WTC11 (cell line): ENCODE data around the gene NEDD4L. TPM values are rescaled to one million over a fixed set of nuclear protein-coding genes. Genes with fewer than 3 reads are reported as not detected.
A peak's percentile ranks its signal among the peaks of the same experiment; 100 is the strongest.

Experiments used
- ATAC-seq: fragments of 200-7000 bp; cut with Tn5 transposase; 2 replicates; pipeline ENCODE4 v1.10.0; 2021; ENCODE audit warnings: mild to moderate bottlenecking, moderate library complexity
- CTCF ChIA-PET: fragments of 300-600 bp; sonication (Branson Sonifier 250); formaldehyde crosslinking; loops from one replicate; lab custom pipeline; 2021; ENCODE audit warnings: antibody characterized with exemption; lab: Charles Lee
- POLR2A ChIA-PET: fragments of 350-600 bp; sonication (Branson Sonifier 250); formaldehyde crosslinking; loops from one replicate; lab custom pipeline; 2021; ENCODE audit warnings: antibody characterized with exemption; lab: Charles Lee
- DNase-seq: peaks from one replicate; pipeline ENCODE4 v3.0.0; 2021; ENCODE audit warnings: low spot score
- H3K27ac Mint-ChIP-seq: 2 replicates; pipeline ENCODE4 v1.8.0; 2021; ENCODE audit warnings: mixed read lengths
- H3K27me3 Mint-ChIP-seq: 2 replicates; pipeline ENCODE4 v1.8.0; 2021; ENCODE audit warnings: low read depth, mild to moderate bottlenecking, moderate library complexity, mixed read lengths
- H3K36me3 Mint-ChIP-seq: 2 replicates; pipeline ENCODE4 v1.8.0; 2021; ENCODE audit warnings: mixed read lengths
- H3K4me1 Mint-ChIP-seq: 2 replicates; pipeline ENCODE4 v1.8.0; 2022; ENCODE audit warnings: mixed read lengths
- H3K4me3 Mint-ChIP-seq: 2 replicates; pipeline ENCODE4 v1.8.0; 2021; ENCODE audit warnings: mild to moderate bottlenecking, moderate library complexity, mixed read lengths
- H3K9me3 Mint-ChIP-seq: 2 replicates; pipeline ENCODE4 v1.8.0; 2021; ENCODE audit warnings: mixed read lengths
- CDX4 ChIP-seq: fragments of 250-450 bp; sonication (Bioruptor Pico); IDR thresholded peaks from 2 replicates; pipeline ENCODE4 v1.9.0; 2021; ENCODE audit warnings: moderate library complexity, mild to moderate bottlenecking, inconsistent platforms, borderline replicate concordance
- GABPB1 ChIP-seq: sonication (generic); formaldehyde crosslinking; IDR thresholded peaks from 2 replicates; pipeline ENCODE4 v1.8.1; 2023; ENCODE audit warnings: mild to moderate bottlenecking, missing genetic modification reagents
- GRHL2 ChIP-seq: fragments of 250-450 bp; sonication (Bioruptor Pico); IDR thresholded peaks from 2 replicates; pipeline ENCODE4 v1.8.0; 2022; ENCODE audit warnings: mild to moderate bottlenecking, moderate library complexity; ENCODE audit not compliant: insufficient replicate concordance, severe bottlenecking
- MXD4 ChIP-seq: fragments of 250-450 bp; sonication (Bioruptor Pico); IDR thresholded peaks from 2 replicates; pipeline ENCODE4 v1.8.0; 2021; ENCODE audit warnings: mild to moderate bottlenecking, moderate library complexity, borderline replicate concordance
- NFYB ChIP-seq: sonication (generic); formaldehyde crosslinking; conservative IDR thresholded peaks from 2 replicates; pipeline ENCODE4 v1.8.0; 2022; ENCODE audit warnings: low read depth, missing genetic modification reagents
- OVOL2 ChIP-seq: fragments of 250-450 bp; sonication (Bioruptor Pico); IDR thresholded peaks from 2 replicates; pipeline ENCODE4 v1.9.0; 2021; ENCODE audit warnings: mild to moderate bottlenecking, borderline replicate concordance
- RELA ChIP-seq: sonication (generic); formaldehyde crosslinking; IDR thresholded peaks from 2 replicates; pipeline ENCODE4 v1.8.1; 2022; ENCODE audit warnings: missing genetic modification reagents, mild to moderate bottlenecking, borderline replicate concordance
- SMAD4 ChIP-seq: sonication (generic); formaldehyde crosslinking; IDR thresholded peaks from 2 replicates; pipeline ENCODE4 v1.8.0; 2022; ENCODE audit warnings: mild to moderate bottlenecking, missing genetic modification reagents
- TEAD1 ChIP-seq: sonication (generic); formaldehyde crosslinking; IDR thresholded peaks from 2 replicates; pipeline ENCODE4 v1.8.0; 2022; ENCODE audit warnings: mild to moderate bottlenecking, missing genetic modification reagents
- TP53 ChIP-seq: sonication (generic); formaldehyde crosslinking; IDR thresholded peaks from 2 replicates; pipeline ENCODE4 v1.8.1; 2023; ENCODE audit warnings: mild to moderate bottlenecking, missing genetic modification reagents
- ZNF219 ChIP-seq: sonication (generic); formaldehyde crosslinking; IDR thresholded peaks from 2 replicates; pipeline ENCODE4 v1.8.0; 2023; ENCODE audit warnings: missing genetic modification reagents, mild to moderate bottlenecking, borderline replicate concordance
- ZNF317 ChIP-seq: sonication (generic); formaldehyde crosslinking; IDR thresholded peaks from 2 replicates; pipeline ENCODE4 v1.8.1; 2023; ENCODE audit warnings: low read depth, mild to moderate bottlenecking, moderate library complexity, missing genetic modification reagents, borderline replicate concordance
- ZNF425 ChIP-seq: fragments of 250-450 bp; sonication (Bioruptor Pico); conservative IDR thresholded peaks from 2 replicates; pipeline ENCODE4 v1.9.0; 2021; ENCODE audit warnings: mild to moderate bottlenecking
- ZNF512 ChIP-seq: sonication (generic); formaldehyde crosslinking; IDR thresholded peaks from 2 replicates; pipeline ENCODE4 v1.8.1; 2022; ENCODE audit warnings: missing genetic modification reagents, borderline replicate concordance
- ZNF671 ChIP-seq: fragments of 250-450 bp; sonication (Bioruptor Pico); IDR thresholded peaks from 2 replicates; pipeline ENCODE4 v1.8.0; 2021; ENCODE audit warnings: mild to moderate bottlenecking
- total RNA-seq: library from RNA; stranded (reverse); gene quantifications from 3 replicates; pipeline ENCODE4 v1.2.3, GENCODE V29; 2021
- TF ChIP-seq, protein P1 (sequence below): sonication (generic); formaldehyde crosslinking; IDR thresholded peaks from 2 replicates; pipeline ENCODE4 v1.8.1; 2023; ENCODE audit warnings: mild to moderate bottlenecking, missing genetic modification reagents, moderate library complexity
- TF ChIP-seq, protein P2 (sequence below): sonication (generic); formaldehyde crosslinking; IDR thresholded peaks from 2 replicates; pipeline ENCODE4 v1.8.1; 2022; ENCODE audit warnings: mild to moderate bottlenecking, missing genetic modification reagents, moderate library complexity, borderline replicate concordance
- TF ChIP-seq, protein P3 (sequence below): sonication (generic); formaldehyde crosslinking; IDR thresholded peaks from 2 replicates; pipeline ENCODE4 v1.8.0; 2022; ENCODE audit warnings: mild to moderate bottlenecking, missing genetic modification reagents
- TF ChIP-seq, protein P4 (sequence below): sonication (generic); formaldehyde crosslinking; IDR thresholded peaks from 2 replicates; pipeline ENCODE4 v1.8.0; 2023; ENCODE audit warnings: missing genetic modification reagents
- TF ChIP-seq, protein P5 (sequence below): fragments of 250-450 bp; sonication (Bioruptor Pico); IDR thresholded peaks from 2 replicates; pipeline ENCODE4 v1.9.0; 2021; ENCODE audit warnings: mild to moderate bottlenecking

NEDD4L gene
- total RNA-seq, 1 experiment from 2014 or later: 88.0 TPM

DNA sequence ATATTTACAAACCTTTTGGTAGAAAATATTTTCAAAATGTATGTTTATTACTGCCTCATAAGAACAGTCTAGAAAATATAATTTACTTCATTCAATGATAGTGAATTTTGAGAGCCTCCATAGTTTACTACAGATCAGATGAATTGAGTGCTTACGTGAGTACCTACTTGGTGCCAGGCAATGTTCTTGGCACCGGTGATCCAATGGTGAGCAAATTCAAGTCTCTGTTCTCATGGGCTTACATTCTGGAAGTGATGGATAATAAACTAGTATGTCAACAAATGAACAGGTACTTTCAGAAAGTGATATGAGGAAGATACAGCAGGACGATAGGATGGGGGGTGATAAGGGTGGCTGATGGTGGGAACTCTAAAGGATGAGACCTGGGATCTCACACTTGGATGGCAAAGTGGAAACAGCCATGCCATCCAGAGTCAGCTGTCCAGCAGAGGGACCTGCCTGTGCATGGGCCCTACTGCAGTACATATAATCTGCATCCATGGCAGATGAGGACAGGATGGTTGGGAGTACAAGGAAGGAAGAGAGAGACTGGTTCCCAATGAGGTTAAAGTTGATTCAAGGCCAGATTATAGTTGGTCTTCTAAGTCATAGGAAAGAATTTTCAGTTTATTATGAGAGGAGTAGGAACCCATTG, 277.0 kb downstream of the NEDD4L start:
- ChIA-PET POLR2A (no interaction called here), CTCF (interaction anchor here (0.8 kb wide), 1 partner anchor 130 kb away, joined by 5 read pairs; no protein-coding TSS in a partner anchor)
- no peak for DNase-seq
- no peaks in the 10 kb centered on the region for H3K9me3 Mint-ChIP-seq
- H3K27ac Mint-ChIP-seq: no peak overlapping the region
- no peak for ATAC-seq
- peaks cover 14% of the 10 kb centered on the region for H3K4me1 Mint-ChIP-seq
- H3K36me3 Mint-ChIP-seq: peaks cover 5% of the 10 kb centered on the region; the same call in 1 of the 2 replicates
- TF ChIP-seq RELA (CRISPR knock-in tag): no peak
- TF ChIP-seq ZNF317 (CRISPR knock-in tag): no peak
- TF ChIP-seq TP53 (CRISPR knock-in tag): no peak
- TF ChIP-seq TEAD1 (CRISPR knock-in tag): no peak
- TF ChIP-seq ZNF219 (CRISPR knock-in tag): no peak
- TF ChIP-seq, protein P1, sequence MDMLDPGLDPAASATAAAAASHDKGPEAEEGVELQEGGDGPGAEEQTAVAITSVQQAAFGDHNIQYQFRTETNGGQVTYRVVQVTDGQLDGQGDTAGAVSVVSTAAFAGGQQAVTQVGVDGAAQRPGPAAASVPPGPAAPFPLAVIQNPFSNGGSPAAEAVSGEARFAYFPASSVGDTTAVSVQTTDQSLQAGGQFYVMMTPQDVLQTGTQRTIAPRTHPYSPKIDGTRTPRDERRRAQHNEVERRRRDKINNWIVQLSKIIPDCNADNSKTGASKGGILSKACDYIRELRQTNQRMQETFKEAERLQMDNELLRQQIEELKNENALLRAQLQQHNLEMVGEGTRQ: no peak
- TF ChIP-seq, protein P2, sequence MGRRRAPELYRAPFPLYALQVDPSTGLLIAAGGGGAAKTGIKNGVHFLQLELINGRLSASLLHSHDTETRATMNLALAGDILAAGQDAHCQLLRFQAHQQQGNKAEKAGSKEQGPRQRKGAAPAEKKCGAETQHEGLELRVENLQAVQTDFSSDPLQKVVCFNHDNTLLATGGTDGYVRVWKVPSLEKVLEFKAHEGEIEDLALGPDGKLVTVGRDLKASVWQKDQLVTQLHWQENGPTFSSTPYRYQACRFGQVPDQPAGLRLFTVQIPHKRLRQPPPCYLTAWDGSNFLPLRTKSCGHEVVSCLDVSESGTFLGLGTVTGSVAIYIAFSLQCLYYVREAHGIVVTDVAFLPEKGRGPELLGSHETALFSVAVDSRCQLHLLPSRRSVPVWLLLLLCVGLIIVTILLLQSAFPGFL (CRISPR knock-in tag): no peak
- TF ChIP-seq ZNF425 (CRISPR knock-in tag): no peak
- TF ChIP-seq, protein P3, sequence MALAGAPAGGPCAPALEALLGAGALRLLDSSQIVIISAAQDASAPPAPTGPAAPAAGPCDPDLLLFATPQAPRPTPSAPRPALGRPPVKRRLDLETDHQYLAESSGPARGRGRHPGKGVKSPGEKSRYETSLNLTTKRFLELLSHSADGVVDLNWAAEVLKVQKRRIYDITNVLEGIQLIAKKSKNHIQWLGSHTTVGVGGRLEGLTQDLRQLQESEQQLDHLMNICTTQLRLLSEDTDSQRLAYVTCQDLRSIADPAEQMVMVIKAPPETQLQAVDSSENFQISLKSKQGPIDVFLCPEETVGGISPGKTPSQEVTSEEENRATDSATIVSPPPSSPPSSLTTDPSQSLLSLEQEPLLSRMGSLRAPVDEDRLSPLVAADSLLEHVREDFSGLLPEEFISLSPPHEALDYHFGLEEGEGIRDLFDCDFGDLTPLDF (CRISPR knock-in tag): no peak
- no peak for TF ChIP-seq SMAD4 (CRISPR knock-in tag)
- TF ChIP-seq GABPB1 (CRISPR knock-in tag): no peak
- TF ChIP-seq CDX4: no peak
- no peak for TF ChIP-seq OVOL2 (CRISPR knock-in tag)
- TF ChIP-seq NFYB: no peak
- H3K4me3 Mint-ChIP-seq: no peak overlapping the region
- H3K27me3 Mint-ChIP-seq: no peaks in the 10 kb centered on the region; the same call in 1 of the 2 replicates

DNA sequence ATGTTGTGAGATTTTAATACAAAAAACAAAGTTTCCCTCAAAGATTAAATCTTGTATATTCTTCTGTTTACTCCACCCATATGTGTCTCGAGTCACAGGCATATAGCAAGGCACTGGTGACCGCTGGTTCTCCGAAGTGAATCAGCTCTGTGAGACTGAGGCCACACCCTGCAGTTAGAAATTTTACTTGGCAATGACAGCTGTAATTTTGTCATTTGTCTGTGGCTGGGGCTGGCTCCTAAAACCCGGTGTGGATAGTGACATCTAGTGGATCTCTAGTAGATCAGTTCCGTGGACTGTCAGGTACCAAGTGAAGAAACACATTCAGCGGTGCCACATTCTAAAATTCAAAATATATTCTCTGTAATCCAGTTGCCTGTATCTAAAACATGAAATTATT, 278.0 kb downstream of the NEDD4L start:
- H3K27me3 Mint-ChIP-seq: no peaks in the 10 kb centered on the region
- ATAC-seq (peak; percentile 74), DNase-seq (no peak)
- CTCF ChIA-PET: interaction anchor here (0.6 to 1.1 kb wide), 18 partner anchors 9 to 762 kb away, joined by 3 to 24 read pairs (median 4); no protein-coding TSS in a partner anchor
- TF ChIP-seq, protein P4, sequence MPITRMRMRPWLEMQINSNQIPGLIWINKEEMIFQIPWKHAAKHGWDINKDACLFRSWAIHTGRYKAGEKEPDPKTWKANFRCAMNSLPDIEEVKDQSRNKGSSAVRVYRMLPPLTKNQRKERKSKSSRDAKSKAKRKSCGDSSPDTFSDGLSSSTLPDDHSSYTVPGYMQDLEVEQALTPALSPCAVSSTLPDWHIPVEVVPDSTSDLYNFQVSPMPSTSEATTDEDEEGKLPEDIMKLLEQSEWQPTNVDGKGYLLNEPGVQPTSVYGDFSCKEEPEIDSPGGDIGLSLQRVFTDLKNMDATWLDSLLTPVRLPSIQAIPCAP (CRISPR knock-in tag): no peak
- TF ChIP-seq MXD4 (CRISPR knock-in tag) (no peak), SMAD4 (CRISPR knock-in tag) (no peak), GRHL2 (CRISPR knock-in tag) (no peak), ZNF671 (CRISPR knock-in tag) (no peak), ZNF512 (CRISPR knock-in tag) (no peak)
- TF ChIP-seq, protein P5, sequence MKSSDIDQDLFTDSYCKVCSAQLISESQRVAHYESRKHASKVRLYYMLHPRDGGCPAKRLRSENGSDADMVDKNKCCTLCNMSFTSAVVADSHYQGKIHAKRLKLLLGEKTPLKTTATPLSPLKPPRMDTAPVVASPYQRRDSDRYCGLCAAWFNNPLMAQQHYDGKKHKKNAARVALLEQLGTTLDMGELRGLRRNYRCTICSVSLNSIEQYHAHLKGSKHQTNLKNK (CRISPR knock-in tag): no peak
- no peaks in the 10 kb centered on the region for H3K9me3 Mint-ChIP-seq
- no peak overlapping the region for H3K27ac Mint-ChIP-seq
- peaks cover 4% of the 10 kb centered on the region for H3K4me1 Mint-ChIP-seq
- POLR2A ChIA-PET: no interaction called here
- peaks cover 5% of the 10 kb centered on the region; the same call in 1 of the 2 replicates for H3K36me3 Mint-ChIP-seq
- H3K4me3 Mint-ChIP-seq: no peak overlapping the region
